HPDE6-E6E7 (cell line): Measurements from ENCODE around the gene SUN5.

Experiments
- DNase-seq: peaks from one replicate; pipeline ENCODE4 v3.0.0; 2011; ENCODE audit warnings: missing footprints; ENCODE audit errors: extremely low spot score

Gene SUN5

DNA sequence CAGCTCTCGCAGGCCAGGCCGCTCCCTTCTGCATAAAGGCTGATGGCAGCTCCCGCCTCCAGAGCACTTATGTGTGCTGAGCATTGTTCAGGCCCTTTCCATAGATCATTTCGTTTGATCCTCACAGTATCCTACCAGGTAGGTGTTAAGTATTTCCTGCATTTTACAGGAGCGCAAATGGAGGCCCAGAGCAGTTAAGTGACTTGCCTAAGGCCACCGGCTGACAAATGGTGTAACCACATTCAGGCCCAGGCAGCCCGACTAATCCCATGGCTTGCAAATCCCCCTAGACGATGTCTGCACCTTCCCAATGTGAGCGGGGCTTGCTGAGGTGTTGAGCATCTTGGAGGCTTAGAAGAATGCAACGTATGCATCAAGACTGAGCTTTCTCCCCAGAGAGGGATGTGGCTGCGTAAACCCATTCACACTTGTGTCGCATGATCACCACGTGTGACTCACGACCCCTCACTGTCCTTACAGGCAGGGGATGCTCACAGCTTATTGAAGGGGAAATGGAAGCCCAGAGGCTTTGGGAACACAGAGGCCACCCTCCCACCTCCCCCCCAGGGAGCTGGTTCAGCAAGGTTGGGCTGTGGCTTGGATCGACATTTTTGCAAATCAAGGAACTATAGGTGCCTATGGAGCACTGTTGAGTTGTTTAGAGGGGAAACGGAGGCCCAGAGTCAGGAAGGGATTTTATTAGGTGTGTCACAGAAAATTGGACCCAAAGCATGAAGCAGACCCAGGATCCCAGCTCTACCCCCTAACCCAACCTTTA, 10.3 kb upstream of the SUN5 start:
- no peak for DNase-seq

DNA sequence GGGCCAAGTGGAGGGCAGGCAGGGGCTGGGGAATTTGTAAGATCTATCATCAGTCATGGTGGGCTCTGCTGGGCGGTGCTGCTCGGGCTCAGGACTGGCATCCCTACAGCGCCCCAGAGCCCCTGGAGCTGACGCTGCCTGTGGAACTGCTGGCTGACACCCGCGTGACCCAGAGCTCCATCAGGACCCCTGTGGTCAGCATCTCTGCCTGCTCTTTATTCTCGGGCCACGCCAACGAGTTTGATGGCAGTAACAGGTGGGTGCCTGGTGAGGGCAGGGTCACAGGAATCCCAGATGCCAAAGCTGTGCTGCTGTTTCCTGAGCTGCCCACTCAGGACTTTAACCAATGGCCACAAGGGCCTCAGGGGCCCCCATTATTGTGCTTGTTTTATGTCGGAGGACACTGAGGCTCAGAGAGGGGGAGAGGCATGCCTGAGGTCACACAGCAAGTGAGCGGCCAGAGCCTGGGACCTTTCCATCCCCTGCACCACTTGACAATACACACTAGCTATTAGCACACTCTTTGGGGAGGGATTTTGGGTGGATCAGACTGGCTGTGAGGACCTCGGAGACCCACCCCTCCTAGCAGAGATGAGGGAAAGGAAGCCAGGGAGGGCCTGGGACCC, 9.6 kb upstream of the SUN5 start:
- no peak for DNase-seq

DNA sequence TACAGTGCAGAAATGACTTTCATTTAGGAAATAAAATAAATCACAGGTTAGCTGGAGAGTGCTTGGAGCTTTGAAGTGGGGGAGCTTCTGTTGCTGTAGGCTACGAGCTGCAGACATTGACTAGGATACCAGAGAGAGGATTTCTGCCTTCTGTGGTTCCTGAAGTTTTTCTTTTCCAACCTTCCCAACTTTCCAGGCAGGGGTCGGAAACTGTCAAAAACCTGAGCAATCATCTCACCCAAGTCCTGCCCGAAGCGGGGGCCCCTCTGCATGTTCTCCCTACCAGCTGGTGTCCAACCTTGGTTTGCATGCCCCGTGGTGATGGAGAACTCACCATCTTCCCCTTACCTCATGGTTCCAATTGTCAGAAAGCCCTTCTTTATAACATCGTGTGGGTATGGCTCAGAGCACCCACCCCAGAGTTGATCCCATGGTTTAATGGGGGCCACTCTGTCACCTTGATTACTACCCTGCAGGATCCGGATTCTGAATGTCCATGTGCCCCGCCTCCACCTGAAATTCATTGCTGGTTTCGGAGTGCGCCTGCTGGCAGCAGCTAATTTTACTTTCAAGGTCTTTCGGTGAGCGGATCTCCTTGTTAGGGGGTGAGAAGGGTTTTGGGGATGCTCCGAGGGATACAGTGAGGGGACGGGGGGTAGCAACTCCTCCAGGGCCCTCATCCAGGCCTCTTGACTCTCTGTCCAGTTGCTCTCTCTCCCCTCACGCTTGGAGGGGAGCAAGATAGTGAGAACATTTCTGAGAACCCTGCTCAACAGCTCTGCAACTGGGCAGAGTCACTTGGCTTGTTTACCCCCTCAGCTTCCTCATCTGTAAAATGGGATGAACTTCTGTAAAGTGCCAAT, 8.3 kb upstream of the SUN5 start:
- no peak for DNase-seq

GRCh38 chr20:33010674-33011449, 6.6 kb upstream of the SUN5 start:
- no peak for DNase-seq

- no peak for DNase-seq
Observed at GRCh38 chr20:33010133-33010504, 5.9 kb upstream of the SUN5 start.

- DNase-seq, result no peak
Observed at GRCh38 chr20:33009214-33010132, 5.2 kb upstream of the SUN5 start.

- no peak for DNase-seq
Observed at GRCh38 chr20:33008336-33009213, 4.3 kb upstream of the SUN5 start.

DNA sequence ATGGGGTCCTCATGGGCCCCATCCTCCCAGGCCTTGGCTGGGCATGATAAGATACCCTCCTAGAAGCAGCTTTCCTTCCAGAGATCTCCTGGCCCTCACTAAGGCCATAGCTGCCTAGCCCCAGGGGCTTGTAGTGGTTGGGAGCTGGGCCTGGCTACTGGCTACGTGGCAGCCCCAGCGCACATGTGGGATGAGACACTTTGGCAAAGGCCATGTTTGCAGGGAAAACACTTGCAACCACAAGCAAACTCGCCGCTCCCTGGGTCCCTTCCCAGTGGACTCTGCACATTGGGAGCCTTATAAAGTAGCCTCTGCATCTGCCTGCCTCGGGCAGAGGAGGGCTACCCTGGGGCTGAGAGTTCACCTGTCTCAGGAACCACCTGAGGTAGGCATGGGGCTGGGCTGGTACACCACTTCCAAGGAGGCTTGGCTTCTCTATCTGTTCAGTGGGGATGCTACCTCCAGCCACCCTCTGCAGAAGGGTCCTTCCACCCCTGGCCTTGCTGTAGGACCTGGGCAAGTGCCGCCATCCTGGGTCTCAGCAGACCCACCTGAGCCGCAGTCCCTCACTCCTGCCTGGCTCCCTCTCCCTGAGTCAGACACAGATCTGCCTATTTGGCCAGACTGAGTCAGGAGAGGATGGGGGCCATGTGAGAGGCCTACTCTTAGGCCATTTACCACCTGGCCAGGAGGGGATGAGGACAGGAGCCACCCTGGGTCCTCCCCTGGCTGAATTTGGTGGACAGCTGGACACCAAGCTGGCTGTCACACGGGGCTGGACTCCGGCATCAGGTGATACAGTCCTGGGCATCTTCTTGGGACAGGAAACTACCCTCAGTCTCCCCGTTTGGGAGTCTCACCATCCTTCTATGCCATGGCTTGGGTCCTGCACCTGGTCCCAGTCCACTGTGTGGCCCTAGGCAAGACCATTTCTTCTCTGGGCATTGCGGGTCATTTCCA, 3.4 kb upstream of the SUN5 start, which contains the start of gene BPIFB2:
BPIFB2 (plus strand) TSS at position 329 of the 960 bp plus-strand sequence. CDS start 871 bp downstream, outside the sequence.
- no peak for DNase-seq

GRCh38 chr20:33006776-33007375, 2.6 kb upstream of the SUN5 start:
- no peak for DNase-seq

DNA sequence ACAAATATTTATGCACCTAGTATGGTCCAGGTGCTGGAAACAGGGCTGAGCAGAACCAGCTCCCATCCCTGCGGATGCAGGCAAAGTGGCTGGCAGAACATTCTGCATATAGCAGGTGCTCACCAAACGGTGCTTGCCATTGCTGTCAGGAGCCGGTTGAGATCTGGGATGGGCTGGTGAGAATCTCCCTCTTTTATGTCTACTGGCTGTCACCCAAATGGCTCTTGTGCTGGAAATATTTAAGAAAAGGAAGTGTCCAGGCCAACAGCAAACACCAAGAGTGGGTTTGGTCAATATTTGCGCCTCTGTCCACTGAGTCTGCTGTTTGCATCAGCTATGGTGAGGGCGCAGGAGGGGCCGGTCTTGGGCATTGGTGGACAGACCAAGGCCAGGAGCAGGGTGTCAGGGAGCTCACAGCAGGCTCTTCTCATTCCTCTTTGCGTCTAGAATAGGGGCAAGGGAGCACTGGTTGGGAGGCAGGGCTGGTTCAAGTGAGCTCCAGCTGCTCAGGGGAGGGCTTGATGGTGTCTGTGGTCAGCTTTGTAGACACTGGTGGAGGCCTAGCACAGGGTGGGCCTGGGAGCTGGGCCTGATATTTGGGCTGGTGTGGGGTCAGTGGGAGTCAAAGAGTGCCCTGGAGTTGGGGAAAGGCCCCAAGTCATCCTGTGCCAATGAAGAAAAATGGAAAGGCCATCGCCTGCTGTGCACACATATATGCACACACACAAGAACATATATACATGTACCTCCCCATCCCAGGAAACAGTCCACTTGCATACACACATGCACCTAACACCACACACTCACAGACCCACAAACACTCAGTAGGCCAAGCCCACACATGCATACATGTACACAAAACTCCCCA, 1.9 kb upstream of the SUN5 start:
- DNase-seq, result no peak

- no peak for DNase-seq
Observed at GRCh38 chr20:33005132-33005566, 916 bp upstream of the SUN5 start.

- no peak for DNase-seq
Observed at GRCh38 chr20:33002087-33002808, 2.0 kb downstream of the SUN5 start.

DNA sequence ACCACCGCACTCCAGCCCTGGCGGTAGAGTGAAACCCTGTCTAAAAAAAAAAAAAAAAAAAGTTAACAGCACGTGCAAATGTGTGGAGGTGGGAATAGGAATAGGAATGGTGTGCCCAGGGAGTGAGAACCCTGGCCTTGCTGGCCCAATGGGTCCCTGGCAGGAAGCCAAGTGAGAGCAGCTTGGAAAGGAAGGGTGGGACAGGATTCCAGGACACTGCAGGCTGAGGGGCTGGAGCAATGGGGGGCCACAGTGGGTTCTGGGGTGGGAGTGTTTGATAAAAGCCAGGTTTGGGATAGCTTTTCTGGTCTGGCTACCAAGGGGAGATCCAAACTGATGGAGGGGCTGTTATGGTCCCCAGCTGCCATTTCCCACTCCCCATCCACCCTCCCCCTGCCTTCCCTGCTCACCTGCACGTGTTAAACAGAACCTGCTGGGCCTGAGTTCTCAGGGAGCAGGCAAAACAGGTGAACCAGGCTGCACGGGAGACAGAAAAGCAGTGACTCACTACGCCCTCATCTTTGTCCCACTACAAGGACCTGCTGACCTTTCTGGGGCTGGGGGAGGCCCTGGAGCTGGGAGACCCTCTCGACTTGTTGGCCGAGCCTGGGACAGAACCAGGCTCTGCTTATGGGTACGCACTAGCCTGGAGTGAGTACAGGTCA, 3.3 kb downstream of the SUN5 start:
- no peak for DNase-seq

- DNase-seq, result no peak
Observed at GRCh38 chr20:32999603-33000250, 4.5 kb downstream of the SUN5 start.

DNA sequence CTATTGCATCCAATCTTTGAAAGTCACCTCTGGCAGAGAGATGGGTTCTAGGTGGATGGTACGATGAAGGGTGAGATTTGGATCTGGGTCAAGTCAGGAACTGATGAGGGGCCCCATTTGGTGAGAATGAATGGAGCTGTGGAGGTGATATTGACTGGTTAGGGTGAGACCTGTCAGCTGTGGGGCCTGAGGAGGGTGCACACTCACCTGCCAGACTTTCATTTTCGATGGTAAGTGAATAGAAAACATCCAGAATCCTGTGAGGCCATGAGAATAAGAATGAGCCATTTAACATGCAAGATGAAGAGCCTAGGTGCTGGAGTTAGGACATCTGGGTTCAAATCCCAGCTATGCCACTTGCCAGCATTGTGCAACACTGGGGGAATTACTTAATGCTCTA, 6.8 kb downstream of the SUN5 start:
- no peak for DNase-seq
